COR-L47 (cell line): ENCODE measurements around the gene PLEKHA3.
"Not testable (repeated sequence)": the region's sequence is repeated elsewhere in the genome, so short reads cannot be mapped to it uniquely, and the experiment has no call there.

ENCODE experiments used
- DNase-seq: peaks from one replicate; lab custom pipeline; 2025; lab: John Stamatoyannopoulos, UW

The PLEKHA3 gene

GRCh38 chr2:178523596-178524134, 43.4 kb downstream of the PLEKHA3 start:
- DNase-seq, result no peak

- not testable (repeated sequence) for DNase-seq
These were observed 44.8 kb downstream of the PLEKHA3 start for GRCh38 chr2:178525010-178525409.

- not testable (repeated sequence) for DNase-seq
These were observed 45.2 kb downstream of the PLEKHA3 start for GRCh38 chr2:178525460-178525859.

GRCh38 chr2:178526256-178526655, 46.0 kb downstream of the PLEKHA3 start:
- no peak for DNase-seq

- no peak for DNase-seq
These were observed 47.3 kb downstream of the PLEKHA3 start for GRCh38 chr2:178527592-178527991.

- DNase-seq, result no peak
These were observed 48.4 kb downstream of the PLEKHA3 start for GRCh38 chr2:178528647-178529046.

- no peak for DNase-seq
These were observed 48.9 kb downstream of the PLEKHA3 start for GRCh38 chr2:178529194-178529593.

GRCh38 chr2:178530131-178530530, 49.9 kb downstream of the PLEKHA3 start:
- no peak for DNase-seq

GRCh38 chr2:178530625-178531142, 50.4 kb downstream of the PLEKHA3 start:
- no peak for DNase-seq

GRCh38 chr2:178531168-178531567, 50.9 kb downstream of the PLEKHA3 start:
- no peak for DNase-seq

GRCh38 chr2:178536037-178536436, 55.8 kb downstream of the PLEKHA3 start:
- no peak for DNase-seq

- no peak for DNase-seq
These were observed 61.9 kb downstream of the PLEKHA3 start for GRCh38 chr2:178542161-178542560.

GRCh38 chr2:178542569-178542968, 62.3 kb downstream of the PLEKHA3 start:
- no peak for DNase-seq

GRCh38 chr2:178550352-178550751, 70.1 kb downstream of the PLEKHA3 start:
- no peak for DNase-seq

GRCh38 chr2:178553047-178553446, 72.8 kb downstream of the PLEKHA3 start:
- DNase-seq, result no peak
